Activated naive CD4-positive, alpha-beta T cell treated with anti-CD3 and anti-CD28 coated beads, Interleukin-2, amount 10 ng/mL, durations not matched to agents 7 days and 5 days (primary cell): ENCODE measurements around the gene UGGT2.

Experiments used
- CTCF ChIA-PET: fragments of 350-600 bp; sonication (Branson Sonifier 250); formaldehyde crosslinking; loops from one replicate; lab custom pipeline; 2021; ENCODE audit warnings: antibody characterized with exemption; lab: Charles Lee
- DNase-seq: peaks from one replicate; pipeline ENCODE4 v3.0.0-alpha.2; 2020
- H3K27ac Mint-ChIP-seq: one replicate; pipeline ENCODE4 v1.8.0; 2021; ENCODE audit warnings: mild to moderate bottlenecking, moderate library complexity, mixed read lengths
- H3K27me3 Mint-ChIP-seq: one replicate; pipeline ENCODE4 v1.8.0; 2021; ENCODE audit warnings: mild to moderate bottlenecking, mixed read lengths
- H3K36me3 Mint-ChIP-seq: one replicate; pipeline ENCODE4 v1.8.0; 2021; ENCODE audit warnings: mixed read lengths
- H3K4me1 Mint-ChIP-seq: one replicate; pipeline ENCODE4 v1.8.0; 2021; ENCODE audit warnings: mixed read lengths
- H3K4me3 Mint-ChIP-seq: one replicate; pipeline ENCODE4 v1.8.0; 2021; ENCODE audit warnings: mild to moderate bottlenecking, moderate library complexity, mixed read lengths
- H3K9me3 Mint-ChIP-seq: one replicate; pipeline ENCODE4 v1.8.0; 2021; ENCODE audit warnings: mixed read lengths

The UGGT2 gene

GRCh38 chr13:95920485-95920884, 132.7 kb downstream of the UGGT2 start:
- no peaks in the 10 kb centered on the region for H3K4me1 Mint-ChIP-seq
- H3K27ac Mint-ChIP-seq, result no peak overlapping the region
- H3K9me3 Mint-ChIP-seq, result peaks cover 6% of the 10 kb centered on the region
- no peak for DNase-seq
- no peaks in the 10 kb centered on the region for H3K27me3 Mint-ChIP-seq
- CTCF ChIA-PET, result no interaction called here
- no peak overlapping the region for H3K4me3 Mint-ChIP-seq
- no peaks in the 10 kb centered on the region for H3K36me3 Mint-ChIP-seq

GRCh38 chr13:95918860-95919259, 134.3 kb downstream of the UGGT2 start:
- H3K36me3 Mint-ChIP-seq, result no peaks in the 10 kb centered on the region
- no peak for DNase-seq
- CTCF ChIA-PET, result no interaction called here
- no peak overlapping the region for H3K4me3 Mint-ChIP-seq
- no peak overlapping the region for H3K27ac Mint-ChIP-seq
- no peaks in the 10 kb centered on the region for H3K4me1 Mint-ChIP-seq
- H3K9me3 Mint-ChIP-seq, result peaks cover 6% of the 10 kb centered on the region
- no peaks in the 10 kb centered on the region for H3K27me3 Mint-ChIP-seq

- H3K9me3 Mint-ChIP-seq, result peaks cover 9% of the 10 kb centered on the region
- no peak overlapping the region for H3K4me3 Mint-ChIP-seq
Observed at GRCh38 chr13:95914991-95915501, 138.2 kb downstream of the UGGT2 start.

GRCh38 chr13:95906999-95907398, 146.2 kb downstream of the UGGT2 start:
- no peaks in the 10 kb centered on the region for H3K4me1 Mint-ChIP-seq
- no peak for DNase-seq
- peaks cover 2% of the 10 kb centered on the region for H3K9me3 Mint-ChIP-seq
- CTCF ChIA-PET, result no interaction called here
- no peaks in the 10 kb centered on the region for H3K36me3 Mint-ChIP-seq
- H3K27me3 Mint-ChIP-seq, result no peaks in the 10 kb centered on the region
- H3K4me3 Mint-ChIP-seq, result no peak overlapping the region
- no peak overlapping the region for H3K27ac Mint-ChIP-seq

More at GRCh38 chr13:95914991-95915501, 138.2 kb downstream of the UGGT2 start:
- CTCF ChIA-PET, result no interaction called here
- Mint-ChIP-seq H3K27me3 (no peaks in the 10 kb centered on the region), H3K4me1 (no peaks in the 10 kb centered on the region), H3K36me3 (no peaks in the 10 kb centered on the region), H3K27ac (no peak overlapping the region)
- DNase-seq, result no peak

- no peaks in the 10 kb centered on the region for H3K36me3 Mint-ChIP-seq
- no peaks in the 10 kb centered on the region for H3K27me3 Mint-ChIP-seq
- H3K27ac Mint-ChIP-seq, result no peak overlapping the region
- peaks cover 2% of the 10 kb centered on the region for H3K9me3 Mint-ChIP-seq
- no peaks in the 10 kb centered on the region for H3K4me1 Mint-ChIP-seq
- no peak for DNase-seq
- CTCF ChIA-PET, result no interaction called here
- H3K4me3 Mint-ChIP-seq, result no peak overlapping the region
Observed at GRCh38 chr13:95903569-95903968, 149.6 kb downstream of the UGGT2 start.

- H3K4me1 Mint-ChIP-seq, result no peaks in the 10 kb centered on the region
- no peaks in the 10 kb centered on the region for H3K27me3 Mint-ChIP-seq
- H3K36me3 Mint-ChIP-seq, result no peaks in the 10 kb centered on the region
- H3K9me3 Mint-ChIP-seq, result no peaks in the 10 kb centered on the region
- H3K4me3 Mint-ChIP-seq, result no peak overlapping the region
- DNase-seq, result no peak
- CTCF ChIA-PET, result no interaction called here
- no peak overlapping the region for H3K27ac Mint-ChIP-seq
Observed at GRCh38 chr13:95902741-95903140, 150.5 kb downstream of the UGGT2 start.

GRCh38 chr13:95898256-95898655, 154.9 kb downstream of the UGGT2 start:
- DNase-seq, result no peak
- H3K27me3 Mint-ChIP-seq, result no peaks in the 10 kb centered on the region
- no peak overlapping the region for H3K4me3 Mint-ChIP-seq
- no peaks in the 10 kb centered on the region for H3K4me1 Mint-ChIP-seq
- CTCF ChIA-PET, result no interaction called here
- H3K36me3 Mint-ChIP-seq, result no peaks in the 10 kb centered on the region
- no peak overlapping the region for H3K27ac Mint-ChIP-seq
- no peaks in the 10 kb centered on the region for H3K9me3 Mint-ChIP-seq

GRCh38 chr13:95896301-95896700, 156.9 kb downstream of the UGGT2 start:
- Mint-ChIP-seq H3K36me3 (no peaks in the 10 kb centered on the region), H3K4me3 (no peak overlapping the region), H3K27me3 (no peaks in the 10 kb centered on the region), H3K4me1 (no peaks in the 10 kb centered on the region), H3K9me3 (no peaks in the 10 kb centered on the region), H3K27ac (no peak overlapping the region)
- DNase-seq, result no peak
- CTCF ChIA-PET, result no interaction called here

GRCh38 chr13:95893861-95894260, 159.3 kb downstream of the UGGT2 start:
- DNase-seq, result no peak
- CTCF ChIA-PET, result no interaction called here
- H3K4me1 Mint-ChIP-seq, result no peaks in the 10 kb centered on the region
- no peaks in the 10 kb centered on the region for H3K9me3 Mint-ChIP-seq
- H3K27ac Mint-ChIP-seq, result no peak overlapping the region
- no peaks in the 10 kb centered on the region for H3K27me3 Mint-ChIP-seq
- H3K4me3 Mint-ChIP-seq, result no peak overlapping the region
- H3K36me3 Mint-ChIP-seq, result no peaks in the 10 kb centered on the region

- Mint-ChIP-seq H3K36me3 (no peaks in the 10 kb centered on the region), H3K4me1 (no peaks in the 10 kb centered on the region), H3K4me3 (no peak overlapping the region), H3K27ac (no peak overlapping the region), H3K9me3 (no peaks in the 10 kb centered on the region), H3K27me3 (peaks cover 6% of the 10 kb centered on the region)
- CTCF ChIA-PET, result no interaction called here
- DNase-seq, result no peak
Observed at GRCh38 chr13:95882121-95882520, 171.1 kb downstream of the UGGT2 start.

GRCh38 chr13:95880331-95880730, 172.9 kb downstream of the UGGT2 start:
- H3K9me3 Mint-ChIP-seq, result no peaks in the 10 kb centered on the region
- CTCF ChIA-PET, result no interaction called here
- no peak for DNase-seq
- H3K4me1 Mint-ChIP-seq, result no peaks in the 10 kb centered on the region
- H3K27me3 Mint-ChIP-seq, result peaks cover 2% of the 10 kb centered on the region
- no peak overlapping the region for H3K4me3 Mint-ChIP-seq
- no peaks in the 10 kb centered on the region for H3K36me3 Mint-ChIP-seq
- H3K27ac Mint-ChIP-seq, result no peak overlapping the region

GRCh38 chr13:95874286-95874685, 178.9 kb downstream of the UGGT2 start:
- no peak for DNase-seq
- H3K4me3 Mint-ChIP-seq, result no peak overlapping the region
- H3K27ac Mint-ChIP-seq, result no peak overlapping the region
- no peaks in the 10 kb centered on the region for H3K4me1 Mint-ChIP-seq
- no peaks in the 10 kb centered on the region for H3K9me3 Mint-ChIP-seq
- CTCF ChIA-PET, result no interaction called here
- H3K36me3 Mint-ChIP-seq, result no peaks in the 10 kb centered on the region
- H3K27me3 Mint-ChIP-seq, result no peaks in the 10 kb centered on the region

- H3K27ac Mint-ChIP-seq, result no peak overlapping the region
- no peaks in the 10 kb centered on the region for H3K4me1 Mint-ChIP-seq
- no peak for DNase-seq
- no peak overlapping the region for H3K4me3 Mint-ChIP-seq
- H3K9me3 Mint-ChIP-seq, result no peaks in the 10 kb centered on the region
- CTCF ChIA-PET, result no interaction called here
- H3K36me3 Mint-ChIP-seq, result no peaks in the 10 kb centered on the region
- no peaks in the 10 kb centered on the region for H3K27me3 Mint-ChIP-seq
Observed at GRCh38 chr13:95870421-95870820, 182.8 kb downstream of the UGGT2 start.

GRCh38 chr13:95865080-95865615, 188.1 kb downstream of the UGGT2 start:
- CTCF ChIA-PET, result no interaction called here

GRCh38 chr13:95862408-95862807, 190.8 kb downstream of the UGGT2 start:
- Mint-ChIP-seq H3K36me3 (no peaks in the 10 kb centered on the region), H3K27me3 (peaks cover 4% of the 10 kb centered on the region), H3K27ac (no peak overlapping the region), H3K4me3 (no peak overlapping the region), H3K9me3 (no peaks in the 10 kb centered on the region), H3K4me1 (no peaks in the 10 kb centered on the region)
- DNase-seq, result no peak
- CTCF ChIA-PET, result no interaction called here

More at GRCh38 chr13:95865080-95865615, 188.1 kb downstream of the UGGT2 start:
- no peak for DNase-seq
- Mint-ChIP-seq H3K27me3 (peaks cover 4% of the 10 kb centered on the region), H3K27ac (no peak overlapping the region), H3K4me1 (no peaks in the 10 kb centered on the region), H3K4me3 (no peak overlapping the region), H3K36me3 (no peaks in the 10 kb centered on the region), H3K9me3 (no peaks in the 10 kb centered on the region)

- Mint-ChIP-seq H3K4me3 (no peak overlapping the region), H3K36me3 (no peaks in the 10 kb centered on the region), H3K9me3 (no peaks in the 10 kb centered on the region), H3K27me3 (peaks cover 4% of the 10 kb centered on the region), H3K4me1 (no peaks in the 10 kb centered on the region), H3K27ac (no peak overlapping the region)
- no peak for DNase-seq
- CTCF ChIA-PET, result no interaction called here
Observed at GRCh38 chr13:95861296-95861695, 191.9 kb downstream of the UGGT2 start.
